SK-N-SH (cell line): ENCODE measurements around the gene ZNF750. TPM values are rescaled to one million over a fixed set of nuclear protein-coding genes. Genes with fewer than 3 reads are reported as not detected.

ENCODE experiments used
- CTCF ChIA-PET: fragments of 300-600, 350-600 bp; formaldehyde crosslinking; extraction: SDS; loops from one replicate; lab custom pipeline; 2021; lab: Yijun Ruan, JAX
- POLR2A ChIA-PET: fragments of 350-600 bp; sonication (Branson Sonifier 250); formaldehyde crosslinking; extraction: SDS; loops from one replicate; lab custom pipeline; 2020; ENCODE audit warnings: antibody characterized with exemption, inconsistent platforms; lab: Yijun Ruan, JAX
- DNase-seq: peaks from one replicate; pipeline ENCODE4 v3.0.0; 2012
- H2AFZ ChIP-seq: fragments of 200-600 bp; sonication (generic); 2 replicates; pipeline ENCODE4 v1.8.1; 2016; ENCODE audit warnings: antibody characterized with exemption, mild to moderate bottlenecking, low read depth
- H3F3A ChIP-seq: fragments of 200-600 bp; sonication (generic); replicated peaks from 2 replicates; pipeline ENCODE3; 2016; ENCODE audit warnings: antibody characterized with exemption, mild to moderate bottlenecking; ENCODE audit not compliant: insufficient read depth
- H3K27ac ChIP-seq, 2 experiments: fragments of 200-500 bp in 1 of 2; fragments of 200-600 bp in 1 of 2; sonication (Bioruptor generic) in 1 of 2; sonication (generic), shearing (Covaris generic) in 1 of 2; 2 replicates each; pipeline versions ENCODE4 v1.5.1 to v1.6.1; 2014 to 2016; ENCODE audit warnings: low read depth in 2 of 2, inconsistent platforms in 1 of 2, low read length in 1 of 2, mild to moderate bottlenecking in 1 of 2, mixed read lengths in 1 of 2
- H3K27me3 ChIP-seq: fragments of 200-600 bp; sonication (generic), shearing (Covaris generic); 2 replicates; pipeline ENCODE4 v1.6.1; 2016; ENCODE audit warnings: mixed run types; ENCODE audit not compliant: insufficient read depth
- H3K36me3 ChIP-seq, 2 experiments: fragments of 200-500 bp in 1 of 2; fragments of 200-600 bp in 1 of 2; sonication (Bioruptor generic) in 1 of 2; sonication (generic) in 1 of 2; replicated peaks in 1 of 2; 2 replicates each; pipeline versions ENCODE3 to v1.5.1; 2014 to 2016; ENCODE audit warnings: low read length in 1 of 2, mild to moderate bottlenecking in 1 of 2; ENCODE audit not compliant: insufficient read depth in 2 of 2, control insufficient read depth in 1 of 2
- H3K4me1 ChIP-seq, 2 experiments: fragments of 200-500 bp in 1 of 2; fragments of 200-600 bp in 1 of 2; sonication (Bioruptor generic) in 1 of 2; sonication (generic), shearing (Covaris generic) in 1 of 2; 2 replicates each; pipeline versions ENCODE4 v1.5.1 to v1.6.1; 2014 to 2016; ENCODE audit warnings: low read depth in 1 of 2, low read length in 1 of 2, mixed run types in 1 of 2; ENCODE audit not compliant: insufficient read depth in 2 of 2, control insufficient read depth in 1 of 2
- H3K4me2 ChIP-seq: fragments of 200-600 bp; sonication (generic), shearing (Covaris generic); 2 replicates; pipeline ENCODE4 v1.6.1; 2017; ENCODE audit warnings: mixed run types
- H3K4me3 ChIP-seq, 2 experiments: fragments of 200-500 bp in 1 of 2; fragments of 200-600 bp in 1 of 2; sonication (Bioruptor generic) in 1 of 2; sonication (generic), shearing (Covaris generic) in 1 of 2; 2 replicates each; pipeline versions ENCODE4 v1.5.1 to v1.8.1; 2014 to 2016; ENCODE audit warnings: low read depth in 2 of 2, inconsistent platforms in 1 of 2, low read length in 1 of 2, mild to moderate bottlenecking in 1 of 2, mixed read lengths in 1 of 2, moderate library complexity in 1 of 2
- H3K79me2 ChIP-seq: fragments of 200-600 bp; sonication (generic); 2 replicates; pipeline ENCODE4 v1.8.1; 2017; ENCODE audit warnings: mild to moderate bottlenecking; ENCODE audit not compliant: insufficient read depth
- H3K9ac ChIP-seq: fragments of 200-600 bp; sonication (generic); 2 replicates; pipeline ENCODE4 v1.6.1; 2017; ENCODE audit warnings: mixed run types
- H3K9me2 ChIP-seq: fragments of 200-600 bp; sonication (generic); 2 replicates; pipeline ENCODE4 v1.6.1; 2017; ENCODE audit warnings: mixed run types
- H3K9me3 ChIP-seq: fragments of 200-600 bp; sonication (generic); 2 replicates; pipeline ENCODE4 v1.6.1; 2017; ENCODE audit warnings: mixed run types, mild to moderate bottlenecking, moderate library complexity
- H4K20me1 ChIP-seq: fragments of 200-600 bp; sonication (generic); 2 replicates; pipeline ENCODE4 v1.6.1; 2017; ENCODE audit warnings: mild to moderate bottlenecking, mixed run types; ENCODE audit not compliant: insufficient read depth
- CTCF ChIP-seq: fragments of 200-600 bp; sonication (generic); IDR thresholded peaks from 2 replicates; pipeline ENCODE4 v1.6.1; 2017; ENCODE audit warnings: antibody characterized with exemption, mild to moderate bottlenecking, moderate library complexity
- ELF1 ChIP-seq: IDR thresholded peaks from 2 replicates; pipeline ENCODE4 v1.4.0; 2012
- FOXJ3 ChIP-seq: sonication (generic); formaldehyde crosslinking; IDR thresholded peaks from 2 replicates; pipeline ENCODE4 v1.5.1; 2020; ENCODE audit warnings: mild to moderate bottlenecking, missing genetic modification reagents
- FOXM1 ChIP-seq: IDR thresholded peaks from 2 replicates; pipeline ENCODE4 v1.4.0; 2012; ENCODE audit warnings: low read depth, mild to moderate bottlenecking
- GABPA ChIP-seq: IDR thresholded peaks from 2 replicates; pipeline ENCODE4 v1.4.0; 2012; ENCODE audit warnings: low read depth, mild to moderate bottlenecking
- IRF3 ChIP-seq: fragments of 150-350 bp; IDR thresholded peaks from 2 replicates; pipeline ENCODE4 v1.6.1; 2016; ENCODE audit warnings: mild to moderate bottlenecking, low read depth, low read length
- JUND ChIP-seq: IDR thresholded peaks from 2 replicates; pipeline ENCODE4 v1.4.0; 2012
- MAX ChIP-seq: IDR thresholded peaks from 2 replicates; pipeline ENCODE4 v1.4.0; 2012; ENCODE audit warnings: low read depth
- NFIC ChIP-seq: IDR thresholded peaks from 2 replicates; pipeline ENCODE4 v1.4.0; 2012; ENCODE audit warnings: borderline replicate concordance
- NRF1 ChIP-seq: IDR thresholded peaks from 2 replicates; pipeline ENCODE4 v1.6.1; 2012; ENCODE audit warnings: low read depth, mild to moderate bottlenecking, low read length
- PBX3 ChIP-seq: IDR thresholded peaks from 2 replicates; pipeline ENCODE4; 2012
- POLR2AphosphoS5 ChIP-seq: IDR thresholded peaks from 2 replicates; pipeline ENCODE4 v1.6.1; 2012; ENCODE audit warnings: low read depth, low read length
- RXRA ChIP-seq: IDR thresholded peaks from 2 replicates; pipeline ENCODE4 v1.4.0; 2012; ENCODE audit warnings: low read depth, mild to moderate bottlenecking, borderline replicate concordance
- YY1 ChIP-seq: IDR thresholded peaks from 2 replicates; pipeline ENCODE4 v1.4.0; 2012; ENCODE audit warnings: low read depth, mild to moderate bottlenecking
- WGBS: methylation state at CpG from one replicate; pipeline ENCODE4 v1.1.6; 2017; ENCODE audit warnings: low lambda C conversion rate; 5-methylcytosine and 5-hydroxymethylcytosine counted together
- polyA plus RNA-seq, 3 experiments: library from polyadenylated mRNA; depleted of rRNA; stranded (reverse); fragments of >200 nt; gene quantifications; 2 replicates each; pipeline ENCODE4 v1.2.3, GENCODE V29; 2012

The ZNF750 gene
- polyA plus RNA-seq, 1 of the 3 experiments (the other 2 are of a cell fraction), result not detected

- Histone ChIP-seq H3F3A (no peaks in the 10 kb centered on the region), H3K36me3 (peaks cover 0 to 23% of the 10 kb centered on the region in 2 experiments), H3K27me3 (no peaks in the 10 kb centered on the region), H3K27ac (no peak overlapping the region), H3K79me2 (peaks cover 11% of the 10 kb centered on the region; the same call in 1 of the 2 replicates), H3K4me3 (no peak overlapping the region), H3K9me3 (no peaks in the 10 kb centered on the region), H3K9me2 (no peaks in the 10 kb centered on the region), H3K4me1 (peaks cover 4 to 13% of the 10 kb centered on the region in 2 experiments; a peak in 3 of 4 replicates), H3K4me2 (no peak overlapping the region), H2AFZ (no peak overlapping the region), H4K20me1 (0 out of 2 replicates have a peak, but pooled peaks cover 6% of the 10 kb centered on the region), H3K9ac (no peak overlapping the region)
- CTCF ChIA-PET, result interaction anchor here (1.4 to 1.5 kb wide), 2 partner anchors 25 to 90 kb away, joined by 4 read pairs; no protein-coding TSS in a partner anchor
- TF ChIP-seq NRF1, result no peak
- no peak for TF ChIP-seq CTCF
- TF ChIP-seq FOXM1, result no peak
- TF ChIP-seq POLR2AphosphoS5, result no peak
- no peak for TF ChIP-seq PBX3
- TF ChIP-seq JUND, result no peak
- TF ChIP-seq GABPA, result no peak
- TF ChIP-seq IRF3, result no peak
- TF ChIP-seq NFIC, result no peak
- no peak for TF ChIP-seq RXRA
- no peak for TF ChIP-seq ELF1
- no peak for TF ChIP-seq MAX
- no peak for TF ChIP-seq YY1
- TF ChIP-seq FOXJ3 (CRISPR knock-in tag), result no peak
- WGBS, result 92% methylated on average over 39 of the region's 41 CpGs
- POLR2A ChIA-PET, result no interaction called here
- DNase-seq, result no peak
Measured at GRCh38 chr17:82871776-82872561, 32.1 kb upstream of the ZNF750 start.
